22Rv1 (cell line): ENCODE data around the gene LDB3.

Experiments
- H3K27ac ChIP-seq: fragments of 450-650 bp; 2 replicates; pipeline ENCODE4 v1.5.1; 2017
- CTCF ChIP-seq: fragments of 450-650 bp; IDR thresholded peaks from 2 replicates; pipeline ENCODE4 v1.5.1; 2017; ENCODE audit warnings: mild to moderate bottlenecking
- ZFX ChIP-seq: fragments of 450-650 bp; IDR thresholded peaks from 2 replicates; pipeline ENCODE4 v1.6.1; 2017; ENCODE audit warnings: antibody characterized with exemption, borderline replicate concordance

Gene LDB3

GRCh38 chr10:86667421-86668181 is 710 bp upstream of the LDB3 start:
- TF ChIP-seq CTCF, result no peak
- H3K27ac ChIP-seq, result no peak overlapping the region

GRCh38 chr10:86670290-86670811 is 2.0 kb downstream of the LDB3 start:
- no peak overlapping the region for H3K27ac ChIP-seq
- TF ChIP-seq CTCF (no peak), ZFX (no peak)

- no peak overlapping the region for H3K27ac ChIP-seq
Observed at GRCh38 chr10:86670876-86671275, 2.6 kb downstream of the LDB3 start.

GRCh38 chr10:86671419-86671818 is 3.1 kb downstream of the LDB3 start:
- TF ChIP-seq CTCF (no peak), ZFX (no peak)
- H3K27ac ChIP-seq, result no peak overlapping the region

More at GRCh38 chr10:86670876-86671275, 2.6 kb downstream of the LDB3 start:
- TF ChIP-seq CTCF, result no peak
- TF ChIP-seq ZFX, result no peak

- no peak overlapping the region for H3K27ac ChIP-seq
- TF ChIP-seq CTCF (no peak), ZFX (no peak)
Observed at GRCh38 chr10:86671985-86672710, 3.8 kb downstream of the LDB3 start.

- H3K27ac ChIP-seq, result no peak overlapping the region
- TF ChIP-seq ZFX (no peak), CTCF (no peak)
Observed at GRCh38 chr10:86673216-86673826, 5.0 kb downstream of the LDB3 start.
